Measurements from ENCODE around the gene PDZD4. TPM values are rescaled to one million over a fixed set of nuclear protein-coding genes. Genes with fewer than 3 reads are reported as not detected.
A peak's percentile ranks its signal among the peaks of the same experiment; 100 is the strongest.

Gene PDZD4
- total RNA-seq, 1 donor, result 0.43 TPM

DNA sequence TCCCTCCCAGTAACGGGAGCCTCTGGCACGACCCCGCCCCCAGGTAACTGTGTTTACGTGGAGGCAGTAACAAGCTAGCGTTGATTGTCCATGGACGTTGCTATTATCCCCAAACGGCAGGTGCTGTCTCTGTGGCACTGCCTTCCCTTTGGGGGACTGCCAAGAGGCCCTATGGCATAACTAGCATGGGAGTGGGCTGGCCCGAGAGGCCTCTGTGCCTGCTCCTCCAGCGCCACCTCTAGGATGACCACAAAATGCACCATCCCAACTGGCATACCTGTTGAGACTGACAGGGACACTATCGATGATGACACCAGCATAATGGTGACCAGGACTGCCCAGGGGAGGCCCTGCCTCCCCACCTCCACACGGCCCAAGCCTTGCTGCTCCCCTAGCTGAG lies 48.0 kb downstream of the PDZD4 start:
- H3K4me3 ChIP-seq (ENCODE audit: low read depth, low read length), result no peak overlapping the region
- no peak for DNase-seq (ENCODE audit: low read depth)
- TF ChIP-seq, protein P1, sequence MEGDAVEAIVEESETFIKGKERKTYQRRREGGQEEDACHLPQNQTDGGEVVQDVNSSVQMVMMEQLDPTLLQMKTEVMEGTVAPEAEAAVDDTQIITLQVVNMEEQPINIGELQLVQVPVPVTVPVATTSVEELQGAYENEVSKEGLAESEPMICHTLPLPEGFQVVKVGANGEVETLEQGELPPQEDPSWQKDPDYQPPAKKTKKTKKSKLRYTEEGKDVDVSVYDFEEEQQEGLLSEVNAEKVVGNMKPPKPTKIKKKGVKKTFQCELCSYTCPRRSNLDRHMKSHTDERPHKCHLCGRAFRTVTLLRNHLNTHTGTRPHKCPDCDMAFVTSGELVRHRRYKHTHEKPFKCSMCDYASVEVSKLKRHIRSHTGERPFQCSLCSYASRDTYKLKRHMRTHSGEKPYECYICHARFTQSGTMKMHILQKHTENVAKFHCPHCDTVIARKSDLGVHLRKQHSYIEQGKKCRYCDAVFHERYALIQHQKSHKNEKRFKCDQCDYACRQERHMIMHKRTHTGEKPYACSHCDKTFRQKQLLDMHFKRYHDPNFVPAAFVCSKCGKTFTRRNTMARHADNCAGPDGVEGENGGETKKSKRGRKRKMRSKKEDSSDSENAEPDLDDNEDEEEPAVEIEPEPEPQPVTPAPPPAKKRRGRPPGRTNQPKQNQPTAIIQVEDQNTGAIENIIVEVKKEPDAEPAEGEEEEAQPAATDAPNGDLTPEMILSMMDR (IDR thresholded peaks at IDR 0.05; ENCODE audit: insufficient read depth, low read depth, low read length), result no peak

- no peak overlapping the region for H3K4me3 ChIP-seq (ENCODE audit: low read depth, low read length)
- TF ChIP-seq, protein P1 (IDR thresholded peaks at IDR 0.05; ENCODE audit: insufficient read depth, low read depth, low read length), result no peak
- no peak for DNase-seq (ENCODE audit: low read depth)
These were observed 48.8 kb downstream of the PDZD4 start for GRCh38 chrX:153781428-153782047.

DNA sequence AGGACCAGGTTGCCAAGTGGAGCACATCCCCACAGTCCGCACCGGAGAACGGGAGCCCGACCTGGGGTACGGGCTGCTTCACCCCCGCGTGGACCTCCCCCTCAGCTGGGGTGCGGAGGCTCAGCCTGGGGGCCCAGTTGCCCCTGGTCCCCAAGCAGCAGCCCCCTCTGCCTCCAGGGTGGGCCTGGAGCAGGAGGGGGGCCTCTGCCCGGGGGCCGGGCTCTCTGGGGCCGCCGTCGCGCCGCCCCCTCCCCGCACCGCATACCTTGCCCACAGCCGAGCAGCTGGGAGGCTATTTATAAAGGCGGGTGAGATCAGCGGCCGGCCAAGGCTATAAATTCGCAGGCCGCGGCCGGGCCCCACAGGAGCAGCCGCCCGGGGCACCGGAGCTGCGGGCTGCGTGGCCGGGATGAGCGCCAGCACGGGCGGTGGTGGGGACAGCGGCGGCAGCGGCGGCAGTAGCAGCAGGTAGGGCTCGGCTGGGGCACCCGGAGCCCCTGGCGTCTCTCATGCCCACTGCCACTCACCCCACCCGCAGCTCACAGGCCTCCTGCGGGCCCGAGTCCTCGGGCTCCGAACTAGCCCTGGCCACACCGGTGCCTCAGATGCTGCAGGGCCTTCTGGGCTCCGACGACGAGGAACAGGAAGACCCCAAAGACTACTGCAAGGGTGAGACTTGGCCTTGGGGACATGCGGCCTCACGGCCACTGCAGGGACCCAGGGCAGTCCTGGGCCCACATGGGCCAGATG lies 49.5 kb downstream of the PDZD4 start, which contains the start of gene SRPK3:
Gene SRPK3, plus strand, starts transcription at position 364 of the 750 bp plus-strand sequence. Its CDS starts 46 bp downstream, at position 410.
- no peak within 1 kb of the TSS for H3K4me3 ChIP-seq (ENCODE audit: low read depth, low read length)
- peak; percentile 28 for DNase-seq (ENCODE audit: low read depth)
- TF ChIP-seq, protein P1 (IDR thresholded peaks at IDR 0.05; ENCODE audit: insufficient read depth, low read depth, low read length), result no peak

DNA sequence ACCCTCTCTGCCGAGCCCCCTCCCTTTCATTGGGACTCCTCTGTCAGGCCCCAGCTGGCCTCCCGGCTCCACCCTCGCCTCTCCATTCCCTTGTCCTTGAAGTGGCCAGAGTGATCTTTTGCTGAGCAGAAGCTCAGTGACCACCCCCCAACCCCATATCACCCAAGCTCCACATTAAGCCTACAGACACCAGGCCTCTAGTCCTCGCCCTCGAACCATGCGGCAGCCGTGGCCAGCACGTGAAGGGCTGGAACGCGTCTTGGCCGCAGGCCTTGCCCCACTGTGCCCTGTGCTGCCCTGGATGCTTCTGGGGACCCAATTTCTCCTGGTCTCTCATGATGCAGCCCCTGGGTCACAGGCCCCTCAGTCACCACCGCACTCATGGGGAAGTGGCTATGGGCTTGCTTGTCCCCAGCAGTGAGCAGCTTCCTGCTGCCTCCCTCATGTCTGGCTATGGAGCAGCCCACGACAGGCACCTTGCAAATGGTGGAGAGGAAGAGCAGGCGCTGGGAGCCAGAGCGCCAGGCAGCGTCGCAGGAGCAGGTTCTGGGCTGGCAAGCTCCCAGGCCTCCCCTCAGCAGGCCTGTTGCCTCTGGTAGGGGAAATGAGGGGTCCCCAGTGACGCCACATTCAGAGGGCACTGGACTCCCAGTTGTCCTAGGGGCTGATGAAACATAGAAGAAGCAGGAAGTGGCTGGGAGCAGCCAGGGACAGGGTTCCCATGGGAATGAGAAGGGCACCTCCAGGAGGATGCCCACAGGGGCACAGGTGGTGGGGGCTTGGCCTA lies 50.3 kb downstream of the PDZD4 start:
- TF ChIP-seq, protein P1 (IDR thresholded peaks at IDR 0.05; ENCODE audit: insufficient read depth, low read depth, low read length), result no peak

DNA sequence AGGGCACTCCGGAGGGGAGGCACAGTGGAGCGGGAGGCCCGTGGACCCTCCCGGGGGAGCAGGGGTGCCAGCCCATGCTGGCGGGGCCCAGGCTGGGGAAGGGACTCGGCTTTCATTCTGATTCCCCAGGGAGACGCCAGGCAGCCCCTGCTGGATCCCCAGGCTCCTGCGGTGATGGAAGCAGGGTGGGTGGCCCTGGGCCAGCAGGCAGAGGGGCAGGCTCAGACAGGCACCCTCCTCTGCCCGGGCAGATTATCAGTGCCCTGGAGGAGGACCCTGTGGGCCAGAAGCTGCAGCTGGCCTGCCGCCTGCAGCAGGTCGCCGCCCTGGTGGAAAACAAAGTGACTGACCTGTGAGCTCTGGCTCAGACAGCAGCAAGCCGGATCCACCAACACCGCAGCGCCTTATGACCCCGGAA lies 51.7 kb downstream of the PDZD4 start:
- H3K4me3 ChIP-seq (ENCODE audit: low read depth, low read length), result no peak overlapping the region
- TF ChIP-seq, protein P1 (IDR thresholded peaks at IDR 0.05; ENCODE audit: insufficient read depth, low read depth, low read length), result no peak
- no peak for DNase-seq (ENCODE audit: low read depth)

More for the DNA sequence above, 50.3 kb downstream of the PDZD4 start:
- H3K4me3 ChIP-seq (ENCODE audit: low read depth, low read length), result no peak overlapping the region
- no peak for DNase-seq (ENCODE audit: low read depth)

DNA sequence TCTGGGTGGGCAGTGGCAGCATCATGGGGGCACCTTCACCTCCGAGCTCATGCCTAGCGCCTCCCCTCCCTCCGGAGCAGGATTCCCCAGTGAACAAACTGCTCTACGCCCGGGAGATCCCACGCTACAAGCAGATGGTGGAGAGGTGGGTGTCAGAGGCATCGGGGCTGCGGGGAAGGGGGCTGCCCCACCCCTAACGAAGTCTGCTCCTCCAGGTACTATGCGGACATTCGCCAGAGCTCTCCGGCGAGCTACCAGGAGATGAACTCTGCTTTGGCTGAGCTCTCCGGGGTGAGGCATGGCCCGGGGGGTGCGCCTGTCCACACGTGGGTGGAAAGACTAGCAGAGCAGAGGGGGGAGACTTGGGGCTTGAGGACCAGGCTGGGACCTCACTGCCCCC lies 52.2 kb downstream of the PDZD4 start:
- no peak overlapping the region for H3K4me3 ChIP-seq (ENCODE audit: low read depth, low read length)
- DNase-seq (ENCODE audit: low read depth), result no peak
- TF ChIP-seq, protein P1 (IDR thresholded peaks at IDR 0.05; ENCODE audit: insufficient read depth, low read depth, low read length), result no peak

Measured in fibroblast of villous mesenchyme (primary cell).